Head of caudate nucleus (tissue), 42 donors: ENCODE data around the gene MFAP3L.
A peak's percentile ranks its signal among the peaks of the same experiment; 100 is the strongest.
"Not testable (repeated sequence)": the region's sequence is repeated elsewhere in the genome, so short reads cannot be mapped to it uniquely, and the experiment has no call there.

Experiments used
- DNase-seq, 42 donors: peaks; one replicate each; pipeline versions ENCODE4 v3.0.0 to v3.0.0-alpha.2; 2020 to 2021; ENCODE audit warnings: mixed read lengths in 7 of 42
- intact Hi-C: fragments of 100-400 bp; cut with DNase I; formaldehyde crosslinking; loops from one replicate; pipeline ENCODE4 v1.15.0; 2022

MFAP3L gene

DNA sequence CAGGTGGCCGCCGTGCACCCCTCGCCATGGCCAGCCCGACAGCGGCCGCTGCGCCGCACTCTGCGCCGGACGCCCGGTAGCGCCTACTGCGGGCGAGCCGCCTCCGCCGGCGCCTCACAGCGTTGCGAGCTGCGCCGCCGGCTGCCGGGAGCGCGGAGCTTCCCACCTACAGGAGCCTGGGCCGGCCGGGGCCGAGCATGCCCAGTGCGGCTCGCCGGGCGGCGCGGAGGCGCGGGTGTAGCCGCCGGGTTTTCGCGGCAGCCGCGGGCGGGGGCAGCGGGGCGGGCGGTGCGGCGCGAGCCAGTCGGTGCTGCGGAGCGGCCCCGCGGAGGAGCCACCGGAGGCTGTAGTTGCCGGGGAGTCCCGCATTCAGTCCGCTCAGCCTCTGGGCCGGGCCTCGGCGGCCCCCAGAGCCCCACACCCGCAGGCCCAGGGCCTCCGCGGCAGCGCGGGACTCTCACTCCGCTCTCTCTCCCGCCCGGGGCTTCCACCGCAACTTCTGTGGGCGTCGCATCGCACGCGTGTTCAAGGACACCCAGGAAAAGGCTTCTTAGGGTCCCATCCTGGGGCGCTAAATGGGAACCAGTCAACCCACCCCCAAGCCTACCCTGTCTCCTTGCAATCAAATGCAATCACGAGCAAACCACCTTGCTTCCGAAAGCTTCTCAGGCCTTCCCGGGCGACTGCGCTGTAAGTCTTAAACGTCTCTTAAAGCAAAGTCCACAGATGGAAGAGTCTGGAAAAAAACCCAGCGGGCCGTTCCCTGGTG lies at the start of gene MFAP3L:
Gene MFAP3L, minus strand, starts transcription at position 143 of the 769 bp plus-strand sequence. CDS start 20,518 bp downstream, outside the sequence.
- DNase-seq = peak; percentile 61 to 96 (median 90)
- intact Hi-C loops = loop anchor here (5.0 to 10.0 kb wide), 4 partner anchors 39 to 412 kb away; partner anchors contain the start of genes HPF1 and NEK1

- DNase-seq = no peak
- intact Hi-C loops = no loop called here
Observed at GRCh38 chr4:170071196-170071595, 45.0 kb upstream of the MFAP3L start.

DNA sequence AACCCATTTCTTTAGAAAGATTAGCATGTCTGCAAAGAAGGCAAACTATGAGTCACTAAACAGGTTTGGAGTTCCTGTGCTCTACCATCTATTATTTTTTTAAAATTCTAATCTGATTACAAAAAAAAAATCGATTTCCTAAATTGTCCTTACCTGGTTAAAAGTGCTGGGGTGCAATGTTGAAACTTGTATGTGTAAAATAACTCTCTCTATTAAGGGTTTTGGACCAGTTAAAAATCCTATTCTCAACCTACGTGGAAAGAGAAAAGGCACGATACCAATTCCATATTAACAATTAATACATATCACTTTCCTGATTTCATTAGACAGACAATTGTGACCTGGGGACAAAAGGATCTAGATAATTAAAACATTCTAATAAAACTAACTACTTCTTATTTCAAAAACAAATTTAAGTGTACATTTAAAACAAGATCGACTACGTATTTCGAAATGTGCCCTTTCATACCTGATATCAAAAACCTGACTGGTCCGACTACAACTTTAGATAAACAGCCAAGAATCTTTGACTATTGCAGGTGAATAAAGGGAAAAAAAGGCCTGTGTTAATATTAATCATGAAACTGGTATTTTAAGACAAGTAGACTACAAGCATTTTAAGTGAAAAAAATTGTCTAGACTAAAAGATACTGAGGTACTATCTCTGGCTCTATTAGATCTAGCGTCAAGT lies 42.4 kb upstream of the MFAP3L start:
- intact Hi-C loops = no loop called here
- no peak for DNase-seq

GRCh38 chr4:170059421-170059820 lies 33.2 kb upstream of the MFAP3L start:
- DNase-seq = no peak
- intact Hi-C loops = no loop called here

- DNase-seq = no peak
- intact Hi-C loops = no loop called here
Observed at GRCh38 chr4:170058826-170059225, 32.6 kb upstream of the MFAP3L start.

GRCh38 chr4:170057866-170058265 lies 31.7 kb upstream of the MFAP3L start:
- DNase-seq = no peak
- intact Hi-C loops = no loop called here

- intact Hi-C loops = no loop called here
- DNase-seq = no peak
Observed at GRCh38 chr4:170052919-170053318, 26.7 kb upstream of the MFAP3L start.

DNA sequence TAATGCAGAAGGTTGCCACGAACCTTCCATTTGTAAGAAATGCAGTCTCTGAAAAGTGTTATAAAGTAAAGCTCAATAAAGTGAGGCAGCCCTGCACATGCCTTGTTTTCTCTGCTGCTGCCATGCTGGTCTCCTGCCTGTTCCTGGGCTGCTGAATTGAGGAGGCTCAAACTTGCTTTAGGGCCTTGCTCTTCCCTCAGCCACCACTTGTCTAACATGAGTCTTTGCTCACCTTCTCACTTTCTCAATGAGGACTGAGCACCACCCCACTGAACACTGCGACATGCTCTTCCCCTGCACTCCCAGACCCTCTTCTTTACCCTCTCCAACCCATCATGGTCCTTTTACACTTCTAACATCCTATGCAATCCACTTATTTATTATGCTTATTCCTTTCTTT lies 25.2 kb upstream of the MFAP3L start:
- no peak for DNase-seq
- intact Hi-C loops = no loop called here

DNA sequence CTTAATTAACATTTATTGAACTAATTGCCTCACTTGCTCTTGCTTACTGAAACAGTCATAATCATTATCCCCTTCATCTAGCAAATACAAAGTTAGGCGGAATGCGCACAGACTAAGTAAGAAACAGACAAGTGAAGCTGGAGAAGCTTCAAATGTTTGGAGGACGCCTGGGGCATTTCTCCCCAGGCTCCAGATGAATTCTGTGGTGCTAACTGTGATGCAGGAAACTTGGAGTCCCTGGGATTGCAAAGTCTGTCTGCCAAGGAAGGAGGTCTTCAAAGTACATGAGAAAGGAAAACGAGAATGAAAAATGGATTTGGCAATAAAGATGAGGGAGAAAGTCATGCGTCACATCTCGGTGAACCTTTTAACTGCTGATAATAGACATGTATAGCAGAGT lies 23.6 kb upstream of the MFAP3L start:
- intact Hi-C loops = no loop called here
- DNase-seq = peak in 1 of 42 donors; percentile 14

GRCh38 chr4:170047771-170048354 lies 21.7 kb upstream of the MFAP3L start:
- DNase-seq = peak in 41 of 42 donors; percentile 8 to 91 (median 69)
- intact Hi-C loops = no loop called here

- intact Hi-C loops, DNase-seq: not testable (repeated sequence)
Observed at GRCh38 chr4:170046156-170046555, 20.0 kb upstream of the MFAP3L start.

- intact Hi-C loops = loop anchor here (5.0 kb wide), 1 partner anchor 233 kb away; no protein-coding TSS in a partner anchor
- no peak for DNase-seq
Observed at GRCh38 chr4:170040031-170040680, 14.0 kb upstream of the MFAP3L start.

- no peak for DNase-seq
- intact Hi-C loops = no loop called here
Observed at GRCh38 chr4:170038769-170039168, 12.6 kb upstream of the MFAP3L start.

DNA sequence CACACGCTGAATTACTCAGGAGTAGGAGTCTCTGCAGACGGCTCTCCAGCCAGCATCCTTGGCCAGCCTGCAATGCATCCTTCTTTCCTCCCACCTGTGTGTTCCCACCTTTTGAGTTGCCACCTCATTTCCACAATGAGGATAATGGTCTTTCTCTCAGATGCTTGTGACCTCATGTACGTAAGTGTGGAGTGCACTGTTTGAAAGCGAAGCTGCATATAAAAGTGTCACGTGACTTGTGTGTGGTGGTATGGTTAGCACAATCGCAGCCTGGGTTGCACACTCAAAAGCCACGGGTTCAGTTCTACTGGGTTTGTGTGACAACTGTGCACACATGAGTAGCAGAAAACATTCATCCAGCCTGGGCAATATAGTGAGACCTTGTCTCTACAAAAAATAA lies 12.0 kb upstream of the MFAP3L start:
- DNase-seq = no peak
- intact Hi-C loops = no loop called here

DNA sequence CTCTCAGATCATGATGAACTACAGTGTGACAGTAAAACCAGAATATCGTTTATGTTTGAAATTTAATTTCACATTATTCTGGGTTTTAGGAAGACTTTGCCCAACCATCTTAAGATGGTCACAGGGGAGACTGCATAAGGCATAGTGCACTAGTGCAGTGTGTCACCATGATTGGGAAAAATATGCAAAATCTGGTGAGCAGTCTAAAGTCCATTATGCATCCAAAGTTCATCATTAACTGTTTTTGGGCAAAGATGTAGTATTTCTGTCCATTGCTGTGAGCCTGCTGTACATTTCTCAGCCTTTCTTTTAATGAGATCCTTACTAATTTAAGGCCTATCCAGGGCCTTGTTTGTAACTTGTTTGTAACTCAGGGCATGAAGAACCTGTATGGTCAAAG lies 11.3 kb upstream of the MFAP3L start:
- intact Hi-C loops = no loop called here
- no peak for DNase-seq

DNA sequence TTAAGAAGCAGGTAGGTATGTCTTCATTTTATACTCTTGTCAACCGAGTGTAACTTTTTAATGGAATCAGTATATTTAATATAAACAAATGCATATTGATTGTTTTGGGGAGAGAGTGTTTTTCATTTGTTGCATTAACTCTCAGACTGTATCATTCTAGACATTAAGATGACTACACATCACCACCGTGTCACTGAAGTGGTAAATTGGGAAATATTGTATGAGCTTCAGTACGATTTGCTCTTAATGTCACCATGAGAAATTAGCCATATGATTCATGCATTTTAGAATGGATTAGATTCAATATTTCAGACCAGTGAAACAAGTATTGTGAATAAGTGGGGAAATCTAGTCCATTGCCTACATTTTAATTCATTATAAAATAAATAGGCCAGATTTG lies 9.7 kb upstream of the MFAP3L start:
- DNase-seq = no peak
- intact Hi-C loops = no loop called here

DNA sequence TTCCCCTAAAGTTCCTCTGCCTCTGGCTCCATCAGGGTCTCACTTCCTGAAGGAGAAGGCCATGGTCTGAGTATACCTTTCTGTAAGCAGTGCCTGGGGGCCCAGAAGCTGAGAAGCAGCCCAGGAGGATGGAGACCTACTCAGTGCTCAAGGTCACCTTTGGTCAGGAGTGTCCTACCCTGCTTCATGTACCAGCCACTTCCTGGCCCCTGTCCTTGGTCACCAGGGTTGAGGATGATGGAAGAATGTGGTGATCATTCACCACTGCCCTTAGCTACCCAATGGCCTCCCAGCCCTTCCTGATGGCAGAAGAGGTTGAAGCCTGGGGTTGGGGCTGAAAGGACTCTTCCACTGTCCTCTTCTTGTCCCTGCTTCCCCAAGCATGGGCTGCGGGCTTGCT lies 9.0 kb upstream of the MFAP3L start:
- intact Hi-C loops = no loop called here
- no peak for DNase-seq

DNA sequence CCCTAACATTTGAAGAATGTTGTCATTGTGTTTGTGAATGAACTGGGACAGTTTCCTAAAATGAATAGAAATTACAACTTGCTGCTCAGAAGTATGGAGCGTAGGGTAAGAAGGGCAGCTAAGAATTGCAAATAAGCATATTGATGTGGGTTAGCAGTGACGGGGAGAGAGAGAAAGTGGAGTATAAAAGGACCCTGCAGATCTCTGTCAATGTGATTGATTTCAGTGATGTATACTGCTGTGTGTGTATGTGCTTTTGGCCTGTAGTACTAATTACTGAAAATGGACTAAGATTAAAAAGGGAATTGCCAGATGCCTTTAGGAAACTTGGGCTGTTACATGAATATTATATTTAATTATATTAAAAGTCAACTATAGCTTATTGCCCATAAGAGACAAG lies 7.8 kb upstream of the MFAP3L start:
- no peak for DNase-seq
- intact Hi-C loops = no loop called here

GRCh38 chr4:170030121-170030520 lies 3.9 kb upstream of the MFAP3L start:
- intact Hi-C loops = no loop called here
- DNase-seq = no peak
